Hematopoietic multipotent progenitor cell (in vitro differentiated cells): Measurements from ENCODE around the gene NFIX. TPM values are rescaled to one million over a fixed set of nuclear protein-coding genes. Genes with fewer than 3 reads are reported as not detected.

Experiments
- DNase-seq, 3 donors: peaks; one replicate each; pipeline ENCODE4 v3.0.0-alpha.2; 2011 to 2015; ENCODE audit warnings: low read depth in 2 of 3, low spot score in 2 of 3
- total RNA-seq: library from RNA; depleted of rRNA; stranded (reverse); fragments of >200 nt; gene quantifications from one replicate; pipeline ENCODE4 v1.2.3, GENCODE V29; 2012

Gene NFIX
- total RNA-seq, 1 donor = 23.4 TPM

DNA sequence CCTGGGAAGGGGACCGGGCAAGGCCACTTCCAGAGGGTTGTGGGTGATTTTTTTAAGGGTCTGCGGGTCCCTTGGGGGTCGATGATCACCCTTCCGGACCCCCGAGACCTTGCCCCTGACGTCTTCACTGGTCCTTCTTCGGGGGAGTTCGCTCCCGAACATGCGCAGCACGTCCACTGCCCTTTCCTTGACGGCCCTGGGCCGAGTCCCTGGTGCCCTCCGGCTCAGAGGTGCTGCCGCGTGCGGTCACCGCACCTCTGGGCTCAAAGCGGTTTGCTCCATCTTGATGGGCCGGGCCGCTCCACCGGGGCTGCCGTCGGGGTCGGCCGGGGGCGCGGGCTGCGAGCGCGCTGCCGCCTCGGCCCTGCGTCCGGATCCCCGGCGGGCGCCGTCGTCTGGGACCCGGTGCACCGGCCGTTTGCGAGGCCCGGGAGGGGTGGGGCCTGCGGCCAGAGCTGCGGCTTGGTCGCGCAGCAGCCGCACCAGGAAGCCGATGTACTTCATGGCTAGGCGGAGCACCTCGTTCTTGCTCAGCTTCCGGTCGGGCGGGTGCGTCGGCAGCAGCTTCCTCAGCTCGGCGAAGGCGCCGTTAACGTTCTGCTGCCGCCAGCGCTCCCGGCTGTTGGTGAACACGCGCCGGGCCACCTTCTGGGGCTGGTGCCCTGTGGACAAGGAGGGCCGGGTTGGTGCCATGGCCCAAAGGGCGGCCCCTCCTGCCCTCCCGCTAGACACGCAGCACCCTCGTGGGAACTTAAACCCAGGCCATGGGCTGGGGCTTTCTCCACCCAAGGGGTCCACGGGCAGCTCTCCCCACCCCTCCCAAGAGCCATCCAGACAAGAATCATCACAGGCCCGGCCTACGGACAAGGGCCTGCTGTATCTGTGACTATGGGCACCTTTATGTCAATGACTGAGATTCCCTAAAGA, 104.1 kb downstream of the NFIX start:
- peak; percentile 63 to 88 (median 84) for DNase-seq

DNA sequence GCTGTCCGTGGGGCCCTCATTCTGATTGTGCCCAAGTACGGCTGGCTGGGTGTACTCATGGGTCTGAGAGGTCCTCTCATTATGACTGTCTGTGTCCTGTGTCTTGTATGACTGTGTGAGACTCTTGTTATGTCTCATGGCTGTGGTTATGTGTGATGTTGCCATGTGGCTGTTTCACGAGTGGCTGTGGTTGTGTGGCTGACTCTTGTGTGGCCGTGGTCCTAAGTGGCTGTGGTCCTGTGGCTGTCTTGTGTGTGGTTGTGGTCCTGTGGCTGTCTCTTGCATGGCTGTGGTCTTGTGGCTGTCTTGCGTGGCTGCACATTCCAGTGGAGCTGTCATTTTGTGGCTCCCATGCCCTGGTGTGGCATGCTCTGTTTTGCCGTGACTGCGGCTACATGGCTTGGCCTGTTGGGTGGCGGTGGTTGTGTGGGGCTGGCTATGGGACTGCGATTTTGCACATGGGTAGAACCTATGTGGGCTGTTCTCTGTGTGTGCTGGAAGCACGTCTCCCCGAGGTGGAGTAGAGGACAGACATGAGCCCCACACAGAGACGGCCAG, 104.8 kb downstream of the NFIX start:
- DNase-seq = peak in 2 of 3 donors; percentile 71 to 72

DNA sequence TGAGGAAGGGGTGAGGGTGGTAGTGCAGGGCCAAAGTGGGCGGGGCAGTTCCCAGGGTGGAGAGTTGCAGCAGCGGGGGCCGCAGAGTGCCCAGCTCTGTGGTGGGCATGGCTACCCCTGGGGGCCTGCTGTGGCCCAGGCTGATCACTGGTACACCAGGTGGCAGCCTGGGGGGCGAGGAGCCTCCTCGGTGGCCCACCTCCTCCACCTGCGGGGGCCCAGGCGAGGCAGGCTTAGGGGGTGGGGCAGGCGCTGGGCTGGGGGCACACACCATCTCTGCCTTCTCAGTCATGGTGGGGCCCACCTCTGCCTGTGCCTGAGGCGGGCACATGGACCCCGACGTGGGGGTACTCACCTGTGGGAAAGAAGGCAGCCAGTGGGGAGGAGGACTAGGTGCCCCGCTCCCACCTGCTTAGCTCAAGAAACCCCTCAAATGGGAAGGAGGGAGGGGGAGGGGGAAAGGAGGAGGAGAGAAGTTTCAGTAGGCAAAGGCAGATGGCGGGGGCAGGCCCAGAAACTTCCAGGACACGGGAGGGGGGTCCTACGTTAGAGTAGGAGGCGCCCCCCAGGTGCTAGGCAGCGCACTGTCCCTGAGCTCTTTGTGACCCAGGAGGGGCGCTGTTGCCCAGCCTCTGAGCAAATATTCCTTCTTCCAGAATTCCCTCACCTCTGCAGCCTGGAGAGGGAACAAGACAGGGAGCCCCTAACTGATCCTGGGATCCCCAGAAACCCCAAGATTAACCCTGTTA, 105.7 kb downstream of the NFIX start:
- DNase-seq = peak in 1 of 3 donors; percentile 50

DNA sequence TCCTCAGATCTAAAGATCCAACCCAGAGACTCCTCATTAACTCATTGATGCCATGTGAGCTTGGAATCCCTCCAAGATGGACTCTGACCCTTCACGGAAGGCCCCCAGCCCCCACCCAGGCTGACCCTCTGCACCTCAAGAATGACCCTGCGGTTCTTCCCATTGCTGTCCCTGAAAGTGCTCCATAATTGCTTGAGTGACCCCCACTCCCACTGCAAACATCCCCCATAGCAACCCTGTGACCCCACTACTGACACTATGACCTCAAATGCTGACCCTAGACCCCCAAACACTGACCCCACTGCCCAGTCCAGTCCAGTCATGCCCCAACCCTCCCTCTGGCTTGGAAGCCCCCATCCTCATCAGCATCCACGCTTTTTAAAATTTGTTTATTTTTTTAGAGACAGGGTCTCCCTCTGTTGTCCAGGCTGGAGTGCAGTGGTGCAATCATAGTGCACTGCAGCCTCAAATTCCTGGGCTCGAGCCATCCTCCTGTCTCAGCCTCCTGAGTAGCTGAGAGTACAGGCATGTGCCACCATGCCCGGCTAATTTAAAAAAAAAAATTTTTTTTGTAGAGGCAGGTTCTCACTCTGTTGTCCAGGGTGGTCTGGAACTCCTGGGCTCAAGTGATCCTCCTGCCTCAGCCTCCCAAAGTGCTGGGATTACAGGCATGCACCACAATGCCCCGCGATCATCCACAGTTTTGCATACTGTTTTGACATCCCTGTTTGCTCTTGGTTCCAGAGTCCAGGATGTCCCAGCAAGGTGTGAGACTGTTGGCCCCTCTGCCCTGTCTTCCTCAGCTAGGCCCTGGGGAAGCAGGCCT, 106.5 kb downstream of the NFIX start:
- DNase-seq = no peak

DNA sequence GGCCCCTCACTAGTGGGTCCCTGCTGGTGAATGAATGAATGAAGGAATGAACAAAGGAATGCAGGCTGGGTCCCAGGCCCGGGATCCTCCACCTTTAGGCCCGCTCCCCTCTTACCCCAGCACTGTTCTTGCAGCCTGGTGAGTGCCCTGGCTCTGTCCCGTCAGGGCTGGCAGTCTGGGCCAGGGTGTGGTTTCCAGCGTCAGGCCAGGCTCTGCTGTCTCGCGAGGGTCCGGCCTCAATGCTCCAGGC, 107.1 kb downstream of the NFIX start:
- DNase-seq = no peak

DNA sequence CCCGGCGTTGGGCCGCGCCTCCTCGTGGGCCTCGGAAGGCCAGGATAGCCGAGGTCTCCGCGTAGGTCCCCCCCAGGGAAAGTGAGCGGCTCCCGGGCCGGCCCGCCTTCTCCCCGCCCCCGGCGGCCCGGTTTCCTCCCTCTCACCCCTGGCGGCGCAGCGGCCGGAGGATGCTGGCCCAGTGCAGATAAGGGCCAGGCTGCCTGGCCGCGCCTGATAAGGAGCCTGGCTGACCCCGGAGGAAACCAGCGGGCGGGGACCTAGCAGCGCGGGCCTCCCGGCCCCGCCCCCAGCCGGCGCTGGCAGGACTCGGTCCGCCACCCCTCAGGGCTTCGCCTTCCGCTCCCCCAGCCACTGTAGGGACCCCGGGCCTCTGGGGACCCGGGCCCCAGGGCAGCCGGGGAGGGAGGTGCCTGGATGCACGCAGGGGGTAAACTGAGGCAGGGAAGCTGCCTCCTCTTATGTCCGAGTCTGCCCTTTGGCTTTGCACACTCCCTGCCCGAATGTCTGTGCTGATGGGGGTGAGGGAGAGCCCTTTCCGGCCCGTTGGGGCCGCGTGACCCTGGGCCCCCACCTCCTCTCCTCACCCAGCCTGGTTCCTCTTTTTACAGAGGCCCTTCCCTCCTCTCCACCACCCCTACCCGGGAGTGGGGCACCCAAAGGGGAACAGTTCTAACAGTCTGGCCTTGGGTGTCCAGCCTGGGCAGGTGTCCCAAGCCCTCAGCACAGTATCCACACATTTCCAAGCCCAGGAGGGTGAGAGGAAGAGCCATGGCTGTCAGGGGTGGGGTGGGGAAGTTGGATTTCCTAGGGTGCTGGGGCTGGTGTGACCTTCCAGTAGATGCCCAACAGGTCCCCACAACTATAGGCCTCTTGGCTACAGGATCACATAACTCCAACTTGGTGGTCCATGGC, 107.6 kb downstream of the NFIX start, which contains the start of gene LYL1:
Gene LYL1, minus strand, starts transcription at position 193 of the 915 bp plus-strand sequence. CDS start 1,687 bp downstream, outside the sequence.
- DNase-seq = peak in 2 of 3 donors; percentile 98

DNA sequence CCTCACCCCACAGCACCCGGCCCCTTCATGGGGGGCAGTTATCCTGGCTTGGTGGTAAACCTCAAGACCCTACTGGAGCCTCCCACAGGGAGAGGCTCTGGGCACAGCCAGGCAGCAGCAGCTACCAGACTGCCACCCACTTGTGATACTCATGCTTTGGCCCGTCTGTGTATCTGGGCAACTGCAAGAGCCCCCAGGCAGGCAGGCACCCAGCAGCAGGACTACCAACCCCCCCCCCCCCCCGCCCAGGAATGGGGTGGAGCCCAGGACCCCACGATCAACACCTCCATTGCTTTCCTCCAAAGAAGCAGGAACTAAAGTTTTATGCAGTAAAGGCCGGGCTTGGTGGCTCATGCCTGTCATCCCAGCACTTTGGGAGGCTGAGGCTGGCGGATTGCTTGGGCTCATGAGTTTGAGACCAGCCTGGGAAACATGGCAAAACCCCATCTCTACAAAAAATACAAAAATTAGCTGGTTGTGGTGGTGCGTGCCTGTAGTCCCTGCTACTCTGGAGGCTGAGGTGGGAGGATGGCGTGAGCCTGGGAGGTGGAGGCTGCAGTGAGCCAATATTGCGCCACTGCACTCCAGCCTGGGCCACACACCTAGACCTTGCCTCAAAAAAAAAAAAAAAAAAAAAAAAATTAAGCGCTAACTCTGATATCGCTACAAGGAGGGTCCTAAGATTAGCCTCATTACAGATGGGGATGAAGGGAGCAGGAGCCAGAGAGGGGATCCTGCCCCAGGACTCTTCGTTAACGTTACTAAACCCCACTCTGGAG, 108.5 kb downstream of the NFIX start:
- no peak for DNase-seq

DNA sequence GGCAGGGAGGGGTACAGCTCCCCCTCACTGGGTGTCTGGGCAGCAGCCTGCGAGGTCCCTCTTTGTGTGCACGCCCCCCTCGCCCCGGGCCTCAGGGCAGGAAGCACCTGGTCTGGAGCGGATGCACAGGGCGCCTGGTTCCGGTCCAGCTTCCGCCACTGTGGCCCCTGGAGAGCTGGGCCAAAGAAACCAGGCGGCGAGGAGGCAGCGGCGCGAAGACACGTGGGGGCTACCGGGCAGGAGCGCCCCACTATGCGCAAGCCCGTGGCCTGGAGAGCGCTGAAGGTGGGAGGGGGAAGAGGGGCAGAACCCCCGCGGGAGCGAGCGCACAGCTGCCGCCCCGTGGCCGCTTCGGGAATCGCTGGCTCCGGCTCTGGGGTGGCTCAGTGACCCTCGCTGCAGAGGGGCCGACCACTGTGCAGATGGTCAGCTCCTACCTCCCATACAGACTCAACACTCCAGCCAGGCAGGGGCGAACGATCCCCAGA, 109.1 kb downstream of the NFIX start:
- DNase-seq = peak in 2 of 3 donors; percentile 98 to 99

DNA sequence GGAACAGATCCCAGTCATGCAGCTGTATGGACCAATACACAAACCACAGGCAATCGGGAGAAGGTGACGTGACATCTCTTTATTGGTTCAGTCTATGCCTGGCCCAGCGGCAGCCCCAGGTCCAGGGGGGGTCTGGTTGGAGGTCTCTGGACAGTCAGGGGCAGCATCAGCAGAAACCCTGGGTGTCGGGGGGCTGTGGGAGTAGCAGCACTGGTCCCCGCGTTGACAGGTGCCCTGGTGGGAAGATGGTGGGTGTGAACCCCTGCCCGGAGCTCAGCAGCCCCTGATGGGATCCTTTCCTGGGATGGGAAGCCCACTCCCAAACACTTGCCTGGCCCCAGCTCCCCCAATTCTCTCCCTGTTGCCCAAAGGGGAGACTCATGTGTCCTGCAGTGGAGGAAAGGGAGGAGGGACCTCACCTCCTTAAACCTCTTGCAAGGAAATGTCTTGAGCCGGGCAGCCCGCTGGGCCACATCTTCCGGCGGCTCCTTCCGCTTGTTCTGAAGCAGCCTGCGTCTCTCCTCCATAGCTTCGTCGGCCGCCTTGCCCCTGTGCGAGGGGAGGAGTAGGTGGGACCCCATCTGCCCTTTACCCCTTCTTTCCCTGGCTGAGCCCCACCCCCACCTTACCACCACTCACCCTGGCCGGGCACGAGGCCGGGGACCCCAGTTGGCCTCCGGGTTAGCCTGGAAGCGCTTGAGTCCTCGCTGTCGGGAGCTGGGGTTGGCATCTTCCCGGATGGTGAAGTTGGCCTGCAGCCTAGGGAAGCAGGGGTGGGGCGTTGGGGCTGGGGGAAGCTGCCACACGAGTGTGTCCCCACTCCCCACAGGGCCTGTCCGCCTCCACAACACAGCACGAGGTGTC, 109.8 kb downstream of the NFIX start:
- DNase-seq = peak in 2 of 3 donors; percentile 54 to 62

DNA sequence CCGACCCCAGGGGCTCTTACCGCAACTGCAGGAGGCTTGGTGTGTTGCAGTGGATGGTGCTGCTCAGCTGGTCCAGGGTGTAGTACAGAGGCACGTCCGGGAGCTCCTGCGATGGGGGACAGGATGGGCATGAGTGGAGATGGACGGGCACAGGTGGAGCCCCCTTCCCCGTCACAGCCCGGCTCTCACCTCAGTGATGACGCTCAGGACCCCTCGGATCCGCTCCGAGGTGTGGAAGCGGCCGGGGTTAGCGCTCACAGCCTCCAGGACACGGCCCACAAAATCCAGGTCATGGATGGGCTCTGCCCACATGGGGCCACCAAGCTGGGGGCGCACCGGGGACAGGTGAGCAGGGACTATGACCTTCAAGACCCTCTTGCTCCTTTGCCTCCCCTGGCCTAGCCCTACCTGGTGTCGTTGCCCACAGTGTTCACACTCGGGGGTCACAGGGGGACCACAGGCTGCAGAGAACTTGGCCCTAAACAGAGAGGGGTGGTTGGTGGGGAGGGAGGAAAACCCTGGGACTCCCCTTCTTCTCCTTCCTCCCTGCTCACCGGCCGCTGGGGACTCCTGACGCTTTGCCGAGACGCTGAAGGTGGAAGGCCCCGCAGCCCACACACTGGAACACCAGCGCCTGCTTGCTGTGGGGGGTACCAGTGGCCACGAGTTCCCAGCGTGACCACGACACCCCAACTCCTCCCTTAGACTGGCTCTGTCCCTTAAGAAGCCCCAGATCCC, 114.3 kb downstream of the NFIX start:
- no peak for DNase-seq

DNA sequence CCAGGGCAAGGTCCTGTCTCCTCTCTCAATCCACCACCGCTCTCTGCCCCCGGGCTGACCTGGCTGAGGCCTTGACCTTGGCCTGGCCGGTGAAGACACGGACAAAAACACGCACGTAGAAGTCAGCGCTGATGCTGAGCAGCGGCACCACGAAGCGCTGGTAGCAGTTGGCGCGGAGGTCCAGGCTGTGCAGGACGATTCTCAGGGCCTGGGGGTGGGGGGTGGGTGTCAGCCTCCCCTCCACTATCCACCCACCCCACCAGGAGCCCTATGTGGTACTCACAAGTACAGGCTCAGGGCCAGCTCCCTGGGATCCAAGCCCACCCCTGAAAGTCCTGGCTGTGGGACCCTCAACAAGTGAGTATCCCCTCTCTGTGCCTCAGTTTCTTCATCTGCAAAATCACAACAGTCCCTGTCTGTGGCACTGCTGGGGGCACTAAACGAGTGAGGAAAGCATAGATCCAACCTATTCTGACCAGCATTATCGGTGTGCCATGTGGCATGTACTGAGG, 114.9 kb downstream of the NFIX start:
- no peak for DNase-seq

DNA sequence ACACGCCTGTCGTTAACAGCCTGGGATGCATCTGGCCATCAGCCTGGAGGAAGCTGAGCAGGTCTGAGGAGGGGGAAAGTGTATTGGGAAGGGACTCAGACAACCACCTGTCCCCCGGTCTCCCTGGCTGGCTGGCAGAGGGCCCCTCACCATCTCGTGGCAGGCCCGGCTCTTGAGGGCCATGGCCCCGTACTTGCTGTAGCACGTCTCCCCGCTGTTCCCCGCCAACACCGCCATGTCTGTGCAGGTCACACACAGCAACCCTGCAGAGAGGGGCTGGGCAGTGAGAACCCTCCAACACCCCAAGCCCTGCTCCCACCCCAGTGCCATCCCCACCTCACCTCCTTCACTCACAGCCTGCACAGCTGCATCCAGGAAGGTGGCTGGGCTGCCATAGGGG, 117.3 kb downstream of the NFIX start:
- DNase-seq = no peak

DNA sequence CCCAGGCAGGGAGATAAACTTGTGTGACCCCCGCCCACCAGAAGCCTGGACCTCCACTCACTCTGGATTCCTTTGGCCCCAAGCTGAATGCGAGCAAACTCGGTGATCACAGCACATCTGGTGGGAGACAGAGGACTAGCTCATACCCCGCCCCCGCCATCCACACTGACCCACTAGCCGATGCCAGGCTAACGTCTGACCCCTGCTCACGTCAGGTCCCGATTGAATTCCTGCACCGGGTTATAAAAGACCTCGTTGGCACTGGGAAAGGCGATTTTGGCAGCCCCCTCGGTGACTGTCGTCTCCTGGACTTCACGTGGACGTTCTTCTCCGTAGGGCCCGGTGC, 120.6 kb downstream of the NFIX start:
- no peak for DNase-seq

DNA sequence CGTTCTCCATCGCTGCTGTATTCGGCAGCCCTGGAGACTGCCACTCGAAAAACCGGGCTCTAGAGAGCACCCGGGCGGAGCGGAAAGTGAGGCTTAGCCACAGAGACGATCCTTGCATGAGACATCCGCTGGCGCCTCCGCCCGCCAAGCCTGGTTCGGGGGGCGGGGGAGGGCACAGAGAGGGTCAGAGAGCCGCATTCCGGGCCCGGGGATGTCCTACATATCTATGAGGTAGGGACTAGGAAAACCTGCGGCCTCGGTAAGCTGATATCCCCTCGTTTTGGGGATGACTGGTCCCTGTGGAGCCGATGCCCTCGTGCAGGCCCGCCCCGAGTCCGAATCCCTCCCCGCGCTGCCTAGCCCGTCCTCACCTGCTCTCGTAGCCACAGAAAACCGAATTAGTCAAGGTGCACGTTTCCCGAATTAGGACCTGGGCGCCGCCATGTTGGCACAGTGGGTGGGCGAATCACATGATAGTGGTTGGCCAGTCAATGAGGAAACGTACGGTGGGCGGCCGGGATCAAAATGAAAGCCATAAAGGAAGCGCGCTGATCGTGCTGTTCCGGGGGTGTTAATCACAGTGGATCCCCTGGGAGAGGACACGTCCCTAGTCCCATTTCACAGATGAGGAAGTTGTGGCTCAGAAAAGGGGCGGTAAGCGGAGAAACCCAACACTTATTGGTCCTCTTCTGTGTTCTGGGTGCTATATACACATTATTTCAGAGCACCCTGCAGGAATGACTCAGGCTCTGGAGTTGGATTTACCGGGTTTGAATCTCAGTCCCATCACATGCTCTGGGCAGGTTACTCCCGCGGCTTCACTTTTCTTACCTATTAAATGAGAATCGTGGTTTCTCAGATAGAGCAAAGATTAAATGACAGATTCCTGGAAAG, 121.3 kb downstream of the NFIX start, which contains the start of gene TRMT1:
Gene TRMT1, minus strand, starts transcription at position 459 of the 894 bp plus-strand sequence. Its CDS starts 341 bp downstream, at position 118.
- DNase-seq = peak; percentile 77 to 95 (median 91)

DNA sequence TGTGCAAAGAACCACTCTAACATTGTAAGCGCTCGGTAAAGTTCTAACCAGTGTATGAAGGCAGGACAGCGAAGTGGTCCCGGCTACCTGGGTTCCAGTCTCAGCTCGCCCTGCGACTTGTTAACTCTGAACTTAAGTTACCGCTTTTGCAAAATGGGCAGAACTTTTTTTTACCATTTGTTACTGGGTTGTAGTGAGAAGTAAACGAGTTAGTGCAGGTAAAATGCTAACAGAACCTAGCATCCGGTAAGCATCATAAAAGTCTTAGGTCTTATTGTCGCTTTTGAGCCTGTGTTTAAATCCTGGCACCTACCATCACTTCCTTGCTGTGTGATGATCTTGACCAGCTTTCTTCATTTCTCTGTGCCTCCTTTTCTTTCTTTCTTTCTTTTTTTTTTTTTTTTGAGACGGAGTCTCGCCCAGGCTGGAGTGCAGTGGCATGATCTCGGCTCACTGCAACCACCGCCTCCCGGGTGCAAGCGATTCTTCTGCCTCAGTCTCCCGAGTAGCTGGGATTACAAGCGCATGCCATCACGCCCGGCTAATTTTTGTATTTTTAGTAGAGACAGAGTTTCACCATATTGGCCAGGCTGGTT, 122.0 kb downstream of the NFIX start:
- no peak for DNase-seq
